IMR-90 (cell line): ENCODE data around the gene TMEFF1. TPM values are rescaled to one million over a fixed set of nuclear protein-coding genes. Genes with fewer than 3 reads are reported as not detected.

ENCODE experiments used
- ATAC-seq: fragments of 200-7000 bp; cut with Tn5 transposase; 2 replicates; pipeline ENCODE4 v1.9.1; 2020; ENCODE audit warnings: low read depth, mild to moderate bottlenecking, moderate library complexity
- BruUV-seq: library from RNA; stranded (reverse); fragments of 400-500 nt; replicated peaks from 2 replicates; lab custom pipeline; 2021; lab: Mats Ljungman, UMichigan
- CTCF ChIA-PET: fragments of 300-600 bp; formaldehyde crosslinking; extraction: SDS; loops from one replicate; lab custom pipeline; 2021; ENCODE audit warnings: antibody characterized with exemption; lab: Yijun Ruan, JAX
- POLR2A ChIA-PET: fragments of 300-600 bp; sonication (Branson Sonifier 250); formaldehyde crosslinking; loops from one replicate; lab custom pipeline; 2022; ENCODE audit warnings: antibody characterized with exemption; ENCODE audit not compliant: unreplicated experiment; lab: Charles Lee
- DNase-seq: peaks from one replicate; pipeline ENCODE4 v3.0.0; 2013
- H2AFZ ChIP-seq: replicated peaks from 2 replicates; pipeline ENCODE3; 2013; ENCODE audit warnings: low read length, mild to moderate bottlenecking; ENCODE audit not compliant: poor library complexity
- H2AK5ac ChIP-seq: 2 replicates; pipeline ENCODE4 v1.6.1; 2013; ENCODE audit warnings: low read depth, low read length, inconsistent platforms
- H2AK9ac ChIP-seq: replicated peaks from 2 replicates; pipeline ENCODE3; 2013; ENCODE audit warnings: mild to moderate bottlenecking, low read depth, low read length, moderate library complexity; ENCODE audit not compliant: poor library complexity
- H2BK120ac ChIP-seq: 2 replicates; pipeline ENCODE4 v1.6.1; 2013; ENCODE audit warnings: low read depth, low read length, inconsistent platforms
- H2BK15ac ChIP-seq: 3 replicates; pipeline ENCODE4 v1.6.1; 2013; ENCODE audit warnings: low read depth, low read length, inconsistent platforms
- H2BK20ac ChIP-seq: 2 replicates; pipeline ENCODE4 v1.6.1; 2013; ENCODE audit warnings: low read depth, mild to moderate bottlenecking, inconsistent platforms, low read length, moderate library complexity
- H2BK5ac ChIP-seq: 2 replicates; pipeline ENCODE4 v1.6.1; 2013; ENCODE audit warnings: mild to moderate bottlenecking, low read depth, low read length, inconsistent platforms; ENCODE audit not compliant: poor library complexity, severe bottlenecking
- H3K14ac ChIP-seq: replicated peaks from 2 replicates; pipeline ENCODE4 v1.6.1; 2013; ENCODE audit warnings: low read depth, low read length, inconsistent platforms
- H3K18ac ChIP-seq: 2 replicates; pipeline ENCODE4 v1.6.1; 2013; ENCODE audit warnings: low read depth, low read length, control low read depth
- H3K23ac ChIP-seq: 2 replicates; pipeline ENCODE4 v1.6.1; 2013; ENCODE audit warnings: low read depth, low read length, inconsistent platforms
- H3K27ac ChIP-seq: 2 replicates; pipeline ENCODE4 v1.5.1; 2013; ENCODE audit warnings: mild to moderate bottlenecking, control low read depth, low read length; ENCODE audit not compliant: insufficient read depth
- H3K27me3 ChIP-seq: 2 replicates; pipeline ENCODE4 v1.6.1; 2013; ENCODE audit warnings: low read length; ENCODE audit not compliant: control insufficient read depth, insufficient read depth
- H3K36me3 ChIP-seq: 2 replicates; pipeline ENCODE4 v1.6.1; 2013; ENCODE audit warnings: low read length, mixed read lengths; ENCODE audit not compliant: control insufficient read depth, insufficient read depth
- H3K4ac ChIP-seq: 2 replicates; pipeline ENCODE4 v1.6.1; 2013; ENCODE audit warnings: low read depth, low read length, inconsistent platforms
- H3K4me1 ChIP-seq: 2 replicates; pipeline ENCODE4 v1.6.1; 2013; ENCODE audit warnings: low read length, mixed read lengths; ENCODE audit not compliant: control insufficient read depth, insufficient read depth
- H3K4me2 ChIP-seq: 2 replicates; pipeline ENCODE4 v1.6.1; 2013; ENCODE audit warnings: low read depth, mild to moderate bottlenecking, control low read depth, low read length, moderate library complexity
- H3K4me3 ChIP-seq: 2 replicates; pipeline ENCODE4 v1.5.1; 2013; ENCODE audit warnings: low read depth, mild to moderate bottlenecking, control low read depth, low read length, moderate library complexity; ENCODE audit not compliant: insufficient read depth
- H3K56ac ChIP-seq: 2 replicates; pipeline ENCODE4 v1.6.1; 2013; ENCODE audit warnings: low read length, inconsistent platforms; ENCODE audit not compliant: insufficient read depth; ENCODE audit errors: extremely low read depth
- H3K79me1 ChIP-seq, 2 experiments: 2 replicates each; pipeline ENCODE4 v1.6.1; 2013; ENCODE audit warnings: low read length in 2 of 2, inconsistent platforms in 1 of 2, low read depth in 1 of 2
- H3K9ac ChIP-seq: 2 replicates; pipeline ENCODE4 v1.6.1; 2013; ENCODE audit warnings: low read depth, low read length, control low read depth
- H3K9me1 ChIP-seq: 2 replicates; pipeline ENCODE4 v1.6.1; 2013; ENCODE audit warnings: low read length, inconsistent platforms; ENCODE audit not compliant: insufficient read depth
- H3K9me3 ChIP-seq: 2 replicates; pipeline ENCODE4 v1.6.1; 2013; ENCODE audit warnings: low read length; ENCODE audit not compliant: control insufficient read depth, insufficient read depth
- H4K20me1 ChIP-seq: 2 replicates; pipeline ENCODE4 v1.6.1; 2013; ENCODE audit warnings: low read length, inconsistent platforms; ENCODE audit not compliant: insufficient read depth
- H4K5ac ChIP-seq: 2 replicates; pipeline ENCODE4 v1.6.1; 2013; ENCODE audit warnings: mild to moderate bottlenecking, low read depth, low read length, control low read depth
- H4K8ac ChIP-seq, 2 experiments: 2 replicates each; pipeline ENCODE4 v1.6.1; 2013; ENCODE audit warnings: low read depth in 2 of 2, low read length in 2 of 2, control low read depth in 1 of 2, inconsistent platforms in 1 of 2
- H4K91ac ChIP-seq: 2 replicates; pipeline ENCODE4 v1.6.1; 2013; ENCODE audit warnings: low read depth, low read length, inconsistent platforms; ENCODE audit not compliant: insufficient read depth
- CEBPB ChIP-seq: IDR thresholded peaks from 2 replicates; pipeline ENCODE4 v1.6.1; 2012; ENCODE audit warnings: low read depth, low read length, improper control_type of control experiment
- CTCF ChIP-seq: conservative IDR thresholded peaks from 2 replicates; pipeline ENCODE4 v1.5.1; 2012; ENCODE audit warnings: mild to moderate bottlenecking, low read depth, low read length, improper control_type of control experiment
- ELK1 ChIP-seq: fragments of 150-350 bp; IDR thresholded peaks from 2 replicates; pipeline ENCODE4 v1.6.1; 2016; ENCODE audit warnings: low read depth, mild to moderate bottlenecking, low read length, moderate library complexity, borderline replicate concordance
- NFE2L2 ChIP-seq: fragments of 150-350 bp; IDR thresholded peaks from 2 replicates; pipeline ENCODE4 v1.6.1; 2016; ENCODE audit warnings: low read depth, mild to moderate bottlenecking, low read length
- SMC3 ChIP-seq: fragments of 150-350 bp; IDR thresholded peaks from 2 replicates; pipeline ENCODE4 v1.6.1; 2016; ENCODE audit warnings: low read depth, mild to moderate bottlenecking, antibody characterized with exemption, low read length, moderate library complexity
- WGBS, 2 experiments: methylation state at CpG; one replicate each; pipeline versions ENCODE4 v1.1.5 to v1.1.7; 2013; ENCODE audit warnings: missing lambda C conversion rate in 2 of 2; ENCODE audit not compliant: insufficient read length in 1 of 2; ENCODE audit errors: extremely low coverage in 2 of 2; 5-methylcytosine and 5-hydroxymethylcytosine counted together
- dilution Hi-C: fragments of 300-500 bp; cut with HindIII; formaldehyde crosslinking; loops from one replicate; pipeline ENCODE4 v1.14.3; 2018; ENCODE audit warnings: low sequenced_read_pairs; ENCODE audit not compliant: unreplicated experiment
- in situ Hi-C: fragments of 300-500 bp; cut with MboI; formaldehyde crosslinking; loops from 3 replicates; pipeline ENCODE4 v1.14.3; 2019; ENCODE audit warnings: low sequenced_read_pairs, inconsistent platforms, mixed read lengths
- intact Hi-C: fragments of 100-400 bp; cut with micrococcal nuclease; formaldehyde crosslinking; loops from 2 replicates; pipeline ENCODE4 v1.10.0; 2022
- polyA plus RNA-seq, 3 experiments: library from polyadenylated mRNA; depleted of rRNA; stranded (reverse); fragments of >200 nt; gene quantifications; 2 replicates each; pipeline ENCODE4 v1.2.3, GENCODE V29; 2012; ENCODE audit warnings: low replicate concordance in 1 of 3
- total RNA-seq: library from RNA; depleted of rRNA; stranded (reverse); fragments of >200 nt; gene quantifications from 2 replicates; pipeline ENCODE4 v1.2.3, GENCODE V29; 2012

TMEFF1 gene
- total and polyA plus RNA-seq, 2 of the 4 experiments (the other 2 are of a cell fraction), result 0.62 to 0.90 TPM

GRCh38 chr9:100445161-100445902 is 27.6 kb upstream of the TMEFF1 start:
- Histone ChIP-seq H4K91ac (no peak overlapping the region), H3K23ac (no peak overlapping the region), H4K5ac (no peak overlapping the region), H2AFZ (no peak overlapping the region), H3K4ac (no peak overlapping the region), H3K79me1 (peaks cover 21 to 63% of the 10 kb centered on the region in 2 experiments), H3K18ac (no peak overlapping the region), H3K4me1 (peaks cover 10% of the 10 kb centered on the region), H3K14ac (no peak overlapping the region), H3K36me3 (peaks cover 17% of the 10 kb centered on the region), H3K4me2 (no peak overlapping the region), H2BK15ac (no peak overlapping the region), H3K27me3 (no peaks in the 10 kb centered on the region), H2BK20ac (no peak overlapping the region), H3K9me1 (peaks cover 15% of the 10 kb centered on the region), H3K56ac (no peak overlapping the region), H2AK9ac (no peak overlapping the region), H3K9ac (no peak overlapping the region), H3K9me3 (no peaks in the 10 kb centered on the region), H2BK120ac (no peak overlapping the region), H3K4me3 (no peak overlapping the region), H4K20me1 (peaks cover 76% of the 10 kb centered on the region), H2AK5ac (no peak overlapping the region), H4K8ac (no peak overlapping the region), H3K27ac (no peak overlapping the region), H2BK5ac (no peak overlapping the region)
- BruUV-seq, result no TSS peak
- no CpG with 5 or more reads among the region's 1 CpG for WGBS, 2 experiments
- intact Hi-C loops, result no loop called here
- DNase-seq (no peak), ATAC-seq (no peak)
- in situ Hi-C loops, result no loop called here
- CTCF ChIA-PET, result interaction anchor here (0.6 to 1.7 kb wide), 3 partner anchors 24 to 372 kb away, joined by 3 to 4 read pairs (median 3); no protein-coding TSS in a partner anchor
- dilution Hi-C loops, result no loop called here
- no peak for TF ChIP-seq SMC3
- no peak for TF ChIP-seq NFE2L2
- TF ChIP-seq CEBPB, result no peak
- 0 out of 2 replicates have a peak, but pooled peaks have one; percentile 17 for TF ChIP-seq CTCF
- TF ChIP-seq ELK1, result no peak
- POLR2A ChIA-PET, result no interaction called here
